Hematopoietic multipotent progenitor cell treated with erythropoietin and hydrocortisone succinate and interleukin-3 and kit ligand, for 15 days (in vitro differentiated cells): ENCODE data around the gene COQ8A.

Experiments
- DNase-seq: peaks from one replicate; pipeline ENCODE4 v3.0.0-alpha.2; 2015; ENCODE audit warnings: low spot score

COQ8A gene

GRCh38 chr1:227032396-227032795, 92.3 kb downstream of the COQ8A start:
- DNase-seq: no peak

DNA sequence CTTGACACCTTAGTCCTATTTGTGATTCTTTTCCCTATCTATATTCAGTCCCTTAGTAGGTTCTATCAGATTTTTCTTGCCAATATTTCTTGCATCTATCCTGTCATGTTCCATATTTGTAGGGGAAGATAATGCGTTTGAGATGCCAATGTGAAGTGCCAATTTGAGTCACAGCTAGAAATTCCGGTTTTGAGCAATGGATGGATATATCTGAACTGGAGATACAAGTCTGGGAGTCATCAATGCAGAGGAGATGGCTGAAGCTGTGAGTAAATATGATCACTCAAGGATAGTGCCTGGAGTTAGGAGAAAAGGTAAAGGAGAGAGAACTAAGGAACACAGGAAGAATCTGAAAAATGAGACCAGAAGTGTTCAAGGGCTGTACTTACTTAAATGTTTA, 93.8 kb downstream of the COQ8A start:
- no peak for DNase-seq

- DNase-seq: no peak
Measured at GRCh38 chr1:227035316-227035715, 95.2 kb downstream of the COQ8A start.

DNA sequence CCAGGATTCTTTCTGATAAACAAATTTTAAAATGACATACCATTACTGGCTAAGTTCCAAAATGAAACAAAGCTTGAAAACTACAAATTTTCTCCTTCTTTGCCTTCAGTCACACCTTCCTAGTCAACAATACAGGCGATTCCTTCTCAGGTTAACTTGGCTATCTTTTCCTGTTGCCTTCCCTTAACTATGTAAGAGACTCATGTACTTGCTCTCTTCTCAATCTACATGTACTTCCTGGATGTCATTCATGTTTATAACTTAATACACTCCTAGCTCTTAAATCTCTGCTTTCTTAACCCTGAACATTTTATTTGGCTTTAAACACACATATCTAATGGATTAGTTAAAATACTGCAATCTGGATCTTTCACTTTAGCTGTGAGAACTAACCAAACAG, 97.0 kb downstream of the COQ8A start:
- DNase-seq: no peak
